ENCODE results near the gene CENPO.

GRCh38 chr2:24827321-24828237 lies 34.4 kb downstream of the CENPO start:
- peak; percentile 94 for TF ChIP-seq CTCF (IDR thresholded peaks at IDR 0.05; ENCODE audit: poor library complexity)
- no peak for TF ChIP-seq EZH2phosphoT487 (IDR thresholded peaks at IDR 0.05; ENCODE audit: low read depth, severe bottlenecking, unreplicated experiment)
- no peak for TF ChIP-seq EZH2 (IDR thresholded peaks at IDR 0.05; ENCODE audit: borderline replicate concordance)
